ENCODE results near the gene PTGIR.

Gene PTGIR

GRCh38 chr19:46637224-46637623 lies 12.3 kb upstream of the PTGIR start:
- Histone ChIP-seq H3K27me3 (replicated peaks in 2 of 5; ENCODE audit: control insufficient read depth in 4 of 5, insufficient read depth in 5 of 5, low read length in 4 of 5) (peaks cover 0 to 62% (median 12%) of the 10 kb centered on the region in 5 experiments), H3K4me3 (ENCODE audit: control insufficient read depth in 1 of 7, extremely low read depth in 1 of 7, insufficient read depth in 4 of 7, low read depth in 2 of 7, low read length in 6 of 7) (no peak overlapping the region), H3K4me1 (ENCODE audit: control extremely low read depth in 1 of 4, control insufficient read depth in 4 of 4, insufficient read depth in 4 of 4, low read length in 3 of 4) (peaks cover 3 to 48% (median 38%) of the 10 kb centered on the region in 4 experiments), H3K9me3 (ENCODE audit: control extremely low read depth in 1 of 5, control insufficient read depth in 4 of 5, insufficient read depth in 2 of 5, low read depth in 1 of 5, low read length in 4 of 5) (no peaks in the 10 kb centered on the region), H3K36me3 (ENCODE audit: control insufficient read depth in 4 of 4, insufficient read depth in 4 of 4, low read length in 3 of 4) (no peaks in the 10 kb centered on the region), H3K27ac (ENCODE audit: insufficient read depth in 1 of 2, low read depth in 1 of 2, low read length in 2 of 2, poor library complexity in 1 of 2, severe bottlenecking in 2 of 2) (no peak overlapping the region)
- ChIA-PET POLR2A (no interaction called here), CTCF (interaction anchor here (0.9 to 2.0 kb wide), 5 partner anchors 14 to 26 kb away, joined by 3 to 7 read pairs (median 6); no protein-coding TSS in a partner anchor)
- DNase-seq, result no peak
- WGBS (ENCODE audit: insufficient coverage), result 91% methylated on average over 14 of the region's 14 CpGs

DNA sequence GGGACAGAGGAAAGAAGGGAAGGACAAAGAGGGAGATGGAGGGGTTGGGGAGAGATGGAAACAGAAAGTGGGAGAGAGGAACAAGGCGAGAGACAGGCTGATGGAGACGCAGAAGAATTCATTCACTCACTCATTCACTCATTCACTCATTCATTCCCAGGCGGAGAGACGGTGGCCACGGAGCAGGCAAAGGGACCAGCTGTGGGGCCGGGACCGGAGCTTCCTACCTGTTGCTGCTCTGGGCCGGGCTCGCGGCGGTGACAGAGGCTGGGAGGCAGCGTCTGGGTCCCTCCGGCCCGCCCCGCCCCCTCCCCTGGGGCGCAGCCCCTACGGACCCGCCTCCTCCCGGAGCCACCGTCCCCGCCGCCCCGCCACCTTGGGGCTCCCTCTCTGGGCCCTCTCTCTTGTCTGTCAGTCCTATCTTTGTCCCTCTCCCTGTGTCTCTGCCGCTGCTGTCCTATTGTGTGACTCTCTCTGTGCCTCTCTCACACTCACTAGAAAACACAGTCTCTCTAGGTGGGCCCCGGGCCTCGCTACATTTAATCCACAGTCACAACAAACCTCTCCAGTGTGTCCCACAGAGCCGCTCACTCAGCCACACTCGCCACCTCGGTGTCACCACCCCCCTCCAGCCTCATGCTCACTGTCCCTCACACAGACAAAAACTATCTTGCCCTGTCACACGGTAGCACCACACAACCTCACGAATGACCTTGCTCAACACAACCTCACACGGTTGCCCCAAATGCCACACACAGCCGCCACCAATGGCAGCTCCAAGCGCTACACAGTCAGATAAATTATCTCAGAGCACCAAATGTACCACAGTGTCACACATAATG lies 11.3 kb upstream of the PTGIR start, which contains the start of gene GNG8:
TSS of gene GNG8 (minus strand) at position 283 of the 842 bp plus-strand sequence. CDS start 1,520 bp downstream, outside the sequence.
- Histone ChIP-seq H3K27me3 (replicated peaks in 2 of 5; ENCODE audit: control insufficient read depth in 4 of 5, insufficient read depth in 5 of 5, low read length in 4 of 5) (peaks cover 0 to 57% (median 16%) of the 10 kb centered on the region in 5 experiments), H3K4me3 (ENCODE audit: control insufficient read depth in 1 of 7, extremely low read depth in 1 of 7, insufficient read depth in 4 of 7, low read depth in 2 of 7, low read length in 6 of 7) (no peak within 1 kb of the TSS), H3K27ac (ENCODE audit: insufficient read depth in 1 of 2, low read depth in 1 of 2, low read length in 2 of 2, poor library complexity in 1 of 2, severe bottlenecking in 2 of 2) (no peak within 1 kb of the TSS), H3K9me3 (ENCODE audit: control extremely low read depth in 1 of 5, control insufficient read depth in 4 of 5, insufficient read depth in 2 of 5, low read depth in 1 of 5, low read length in 4 of 5) (no peaks in the 10 kb centered on the region), H3K36me3 (ENCODE audit: control insufficient read depth in 4 of 4, insufficient read depth in 4 of 4, low read length in 3 of 4) (no peaks in the 10 kb centered on the region), H3K4me1 (ENCODE audit: control extremely low read depth in 1 of 4, control insufficient read depth in 4 of 4, insufficient read depth in 4 of 4, low read length in 3 of 4) (peaks cover 3 to 51% (median 42%) of the 10 kb centered on the region in 4 experiments)
- ChIA-PET CTCF (interaction anchor here (0.6 to 2.0 kb wide), 3 partner anchors 19 to 25 kb away, joined by 3 to 6 read pairs (median 5); no protein-coding TSS in a partner anchor), POLR2A (no interaction called here)
- DNase-seq, result peak in 2 of 3 donors; percentile 42 to 62
- WGBS (ENCODE audit: insufficient coverage), result 40% methylated on average over 18 of the region's 34 CpGs

DNA sequence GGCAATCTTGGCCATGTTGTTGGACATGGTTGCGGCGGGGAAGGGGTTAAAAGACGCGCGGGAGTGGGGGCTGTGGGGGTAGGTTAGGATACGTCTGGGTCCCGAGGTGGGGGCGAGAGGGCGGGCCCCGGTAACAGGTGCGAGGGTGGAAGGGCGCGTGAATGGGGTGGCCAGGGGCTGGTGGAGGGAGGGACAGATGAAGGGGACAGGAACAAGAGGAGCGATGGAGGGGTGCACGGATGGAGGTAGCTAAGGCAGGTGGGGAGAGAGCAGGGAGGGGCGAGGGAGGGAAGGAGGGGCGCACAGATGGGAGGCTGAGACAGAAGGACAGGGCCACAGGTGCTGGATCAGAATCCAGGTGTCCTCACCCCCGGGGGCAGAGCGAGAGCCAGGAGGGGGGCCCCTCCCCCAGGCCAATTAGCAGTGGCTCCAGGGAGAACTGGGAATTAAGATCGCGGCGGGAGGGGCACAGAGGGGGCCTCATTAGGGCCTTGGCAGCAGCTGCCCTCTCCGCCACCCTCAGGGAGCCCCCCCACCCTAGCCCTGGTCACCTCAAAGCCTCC lies 9.8 kb upstream of the PTGIR start:
- Histone ChIP-seq H3K27ac (ENCODE audit: insufficient read depth in 1 of 2, low read depth in 1 of 2, low read length in 2 of 2, poor library complexity in 1 of 2, severe bottlenecking in 2 of 2) (no peak overlapping the region), H3K27me3 (replicated peaks in 2 of 5; ENCODE audit: control insufficient read depth in 4 of 5, insufficient read depth in 5 of 5, low read length in 4 of 5) (peaks cover 0 to 46% (median 9%) of the 10 kb centered on the region in 5 experiments), H3K4me3 (ENCODE audit: control insufficient read depth in 1 of 7, extremely low read depth in 1 of 7, insufficient read depth in 4 of 7, low read depth in 2 of 7, low read length in 6 of 7) (peak overlapping the region in 2 of 7 experiments; percentile 32 to 38), H3K4me1 (ENCODE audit: control extremely low read depth in 1 of 4, control insufficient read depth in 4 of 4, insufficient read depth in 4 of 4, low read length in 3 of 4) (peaks cover 0 to 61% (median 51%) of the 10 kb centered on the region in 4 experiments), H3K36me3 (ENCODE audit: control insufficient read depth in 4 of 4, insufficient read depth in 4 of 4, low read length in 3 of 4) (no peaks in the 10 kb centered on the region), H3K9me3 (ENCODE audit: control extremely low read depth in 1 of 5, control insufficient read depth in 4 of 5, insufficient read depth in 2 of 5, low read depth in 1 of 5, low read length in 4 of 5) (no peaks in the 10 kb centered on the region)
- DNase-seq, result no peak
- WGBS (ENCODE audit: insufficient coverage), result 3% methylated on average over 18 of the region's 23 CpGs
- ChIA-PET CTCF (interaction anchor here (1.0 to 1.6 kb wide), 2 partner anchors 18 to 34 kb away, joined by 3 to 5 read pairs; partner anchors contain the start of gene CALM3), POLR2A (interaction anchor here (0.9 kb wide), 1 partner anchor 24 kb away, joined by 3 read pairs; no protein-coding TSS in a partner anchor)

- no peak overlapping the region for H3K27ac ChIP-seq (ENCODE audit: insufficient read depth in 1 of 2, low read depth in 1 of 2, low read length in 2 of 2, poor library complexity in 1 of 2, severe bottlenecking in 2 of 2)
- H3K9me3 ChIP-seq (ENCODE audit: control extremely low read depth in 1 of 5, control insufficient read depth in 4 of 5, insufficient read depth in 2 of 5, low read depth in 1 of 5, low read length in 4 of 5), result no peaks in the 10 kb centered on the region
- WGBS (ENCODE audit: insufficient coverage), result 0% methylated on average over 20 of the region's 38 CpGs
- H3K36me3 ChIP-seq (ENCODE audit: control insufficient read depth in 4 of 4, insufficient read depth in 4 of 4, low read length in 3 of 4), result no peaks in the 10 kb centered on the region
- H3K4me1 ChIP-seq (ENCODE audit: control extremely low read depth in 1 of 4, control insufficient read depth in 4 of 4, insufficient read depth in 4 of 4, low read length in 3 of 4), result peaks cover 0 to 61% (median 49%) of the 10 kb centered on the region in 4 experiments
- DNase-seq, result peak; percentile 85 to 92 (median 88)
- ChIA-PET POLR2A (interaction anchor here (0.9 kb wide), 1 partner anchor 23 kb away, joined by 3 read pairs; no protein-coding TSS in a partner anchor), CTCF (interaction anchor here (1.0 to 11.3 kb wide), 4 partner anchors 17 to 33 kb away, joined by 3 to 172 read pairs (median 15); partner anchors contain the start of genes CALM3 and DACT3)
- peak overlapping the region in 5 of 7 experiments; percentile 37 to 76 (median 58) for H3K4me3 ChIP-seq (ENCODE audit: control insufficient read depth in 1 of 7, extremely low read depth in 1 of 7, insufficient read depth in 4 of 7, low read depth in 2 of 7, low read length in 6 of 7)
- H3K27me3 ChIP-seq (replicated peaks in 2 of 5; ENCODE audit: control insufficient read depth in 4 of 5, insufficient read depth in 5 of 5, low read length in 4 of 5), result peaks cover 0 to 42% (median 9%) of the 10 kb centered on the region in 5 experiments
These were observed 9.3 kb upstream of the PTGIR start for GRCh38 chr19:46634045-46634655.

GRCh38 chr19:46633130-46633529 lies 8.2 kb upstream of the PTGIR start:
- Histone ChIP-seq H3K27me3 (replicated peaks in 2 of 5; ENCODE audit: control insufficient read depth in 4 of 5, insufficient read depth in 5 of 5, low read length in 4 of 5) (peaks cover 0 to 40% (median 9%) of the 10 kb centered on the region in 5 experiments), H3K27ac (ENCODE audit: insufficient read depth in 1 of 2, low read depth in 1 of 2, low read length in 2 of 2, poor library complexity in 1 of 2, severe bottlenecking in 2 of 2) (no peak overlapping the region), H3K9me3 (ENCODE audit: control extremely low read depth in 1 of 5, control insufficient read depth in 4 of 5, insufficient read depth in 2 of 5, low read depth in 1 of 5, low read length in 4 of 5) (no peaks in the 10 kb centered on the region), H3K36me3 (ENCODE audit: control insufficient read depth in 4 of 4, insufficient read depth in 4 of 4, low read length in 3 of 4) (no peaks in the 10 kb centered on the region), H3K4me1 (ENCODE audit: control extremely low read depth in 1 of 4, control insufficient read depth in 4 of 4, insufficient read depth in 4 of 4, low read length in 3 of 4) (peaks cover 0 to 51% (median 41%) of the 10 kb centered on the region in 4 experiments), H3K4me3 (ENCODE audit: control insufficient read depth in 1 of 7, extremely low read depth in 1 of 7, insufficient read depth in 4 of 7, low read depth in 2 of 7, low read length in 6 of 7) (no peak overlapping the region)
- ChIA-PET POLR2A (no interaction called here), CTCF (interaction anchor here (4.2 to 11.3 kb wide), 2 partner anchors 16 to 29 kb away, joined by 25 to 172 read pairs; partner anchors contain the start of gene DACT3)
- no peak for DNase-seq
- 100% methylated on average over 2 of the region's 3 CpGs for WGBS (ENCODE audit: insufficient coverage)

GRCh38 chr19:46631481-46631880 lies 6.6 kb upstream of the PTGIR start:
- POLR2A ChIA-PET, result no interaction called here
- Histone ChIP-seq H3K27ac (ENCODE audit: insufficient read depth in 1 of 2, low read depth in 1 of 2, low read length in 2 of 2, poor library complexity in 1 of 2, severe bottlenecking in 2 of 2) (no peak overlapping the region), H3K4me3 (ENCODE audit: control insufficient read depth in 1 of 7, extremely low read depth in 1 of 7, insufficient read depth in 4 of 7, low read depth in 2 of 7, low read length in 6 of 7) (no peak overlapping the region), H3K27me3 (replicated peaks in 2 of 5; ENCODE audit: control insufficient read depth in 4 of 5, insufficient read depth in 5 of 5, low read length in 4 of 5) (peaks cover 0 to 26% (median 9%) of the 10 kb centered on the region in 5 experiments), H3K36me3 (ENCODE audit: control insufficient read depth in 4 of 4, insufficient read depth in 4 of 4, low read length in 3 of 4) (no peaks in the 10 kb centered on the region), H3K9me3 (ENCODE audit: control extremely low read depth in 1 of 5, control insufficient read depth in 4 of 5, insufficient read depth in 2 of 5, low read depth in 1 of 5, low read length in 4 of 5) (no peaks in the 10 kb centered on the region), H3K4me1 (ENCODE audit: control extremely low read depth in 1 of 4, control insufficient read depth in 4 of 4, insufficient read depth in 4 of 4, low read length in 3 of 4) (peaks cover 0 to 57% (median 42%) of the 10 kb centered on the region in 4 experiments)
- WGBS (ENCODE audit: insufficient coverage), result 100% methylated on average over 2 of the region's 6 CpGs
- CTCF ChIA-PET, result interaction anchor here (1.0 to 11.3 kb wide), 6 partner anchors 9 to 72 kb away, joined by 3 to 172 read pairs (median 4); partner anchors contain the start of gene DACT3
- DNase-seq, result no peak

All from common myeloid progenitor, CD34-positive (primary cell).